KMS-11 (cell line): Measurements from ENCODE around the gene TOP3A.

Experiments used
- H2AFZ ChIP-seq: fragments of 200-600 bp; sonication (generic); 2 replicates; pipeline ENCODE4 v1.6.1; 2016; ENCODE audit warnings: antibody characterized with exemption, mixed run types, low read depth
- H3K27ac ChIP-seq: fragments of 200-600 bp; sonication (generic); 2 replicates; pipeline ENCODE4 v1.6.1; 2016; ENCODE audit warnings: mild to moderate bottlenecking, mixed run types
- H3K27me3 ChIP-seq: fragments of 200-600 bp; sonication (generic); 2 replicates; pipeline ENCODE4 v1.6.1; 2017; ENCODE audit warnings: mild to moderate bottlenecking, low read depth, mixed run types, moderate library complexity; ENCODE audit not compliant: insufficient read depth
- H3K36me3 ChIP-seq: fragments of 200-600 bp; sonication (generic); 2 replicates; pipeline ENCODE4 v1.6.1; 2017; ENCODE audit warnings: mild to moderate bottlenecking, mixed run types; ENCODE audit not compliant: insufficient read depth
- H3K4me1 ChIP-seq: fragments of 200-600 bp; sonication (generic); 2 replicates; pipeline ENCODE4 v1.6.1; 2016; ENCODE audit warnings: mild to moderate bottlenecking, low read depth, mixed run types; ENCODE audit not compliant: poor library complexity, severe bottlenecking
- H3K4me2 ChIP-seq: fragments of 200-600 bp; sonication (generic); 2 replicates; pipeline ENCODE4 v1.7.0; 2016; ENCODE audit warnings: mild to moderate bottlenecking, mixed run types
- H3K4me3 ChIP-seq: fragments of 200-600 bp; sonication (generic); IDR thresholded peaks from 2 replicates; pipeline ENCODE4 v1.6.1; 2017; ENCODE audit warnings: low read depth, low read length, mixed read lengths; ENCODE audit not compliant: insufficient read depth
- H3K79me2 ChIP-seq: fragments of 200-600 bp; sonication (generic); 2 replicates; pipeline ENCODE4 v1.6.1; 2016; ENCODE audit warnings: low read depth, mixed run types; ENCODE audit not compliant: insufficient read depth
- H3K9ac ChIP-seq: fragments of 200-600 bp; sonication (generic); 2 replicates; pipeline ENCODE4 v1.6.1; 2016; ENCODE audit warnings: mild to moderate bottlenecking, mixed run types
- H4K20me1 ChIP-seq: fragments of 200-600 bp; sonication (generic); 2 replicates; pipeline ENCODE4 v1.6.1; 2016; ENCODE audit warnings: mild to moderate bottlenecking, mixed run types; ENCODE audit not compliant: insufficient read depth
- CTCF ChIP-seq: fragments of 200-600 bp; sonication (generic); conservative IDR thresholded peaks from 2 replicates; pipeline ENCODE4 v1.6.1; 2017; ENCODE audit warnings: low read depth, mild to moderate bottlenecking, antibody characterized with exemption, low read length, moderate library complexity, mixed read lengths

TOP3A gene

GRCh38 chr17:18323007-18323406, 8.2 kb upstream of the TOP3A start:
- Histone ChIP-seq H3K79me2 (no peaks in the 10 kb centered on the region; the same call in 1 of the 2 replicates), H3K27ac (peak overlapping the region; percentile 59)

GRCh38 chr17:18322522-18322921, 7.7 kb upstream of the TOP3A start:
- Histone ChIP-seq H3K4me2 (peak overlapping the region; percentile 46; the same call in 1 of the 2 replicates), H2AFZ (no peak overlapping the region), H4K20me1 (no peaks in the 10 kb centered on the region), H3K4me3 (no peak overlapping the region), H3K27ac (peak overlapping the region; percentile 59), H3K36me3 (no peaks in the 10 kb centered on the region), H3K79me2 (no peaks in the 10 kb centered on the region; the same call in 1 of the 2 replicates), H3K27me3 (no peaks in the 10 kb centered on the region), H3K4me1 (peaks cover 93% of the 10 kb centered on the region), H3K9ac (no peak overlapping the region)
- no peak for TF ChIP-seq CTCF

More at GRCh38 chr17:18323007-18323406, 8.2 kb upstream of the TOP3A start:
- H3K4me2 ChIP-seq = peak overlapping the region; percentile 46
- peaks cover 93% of the 10 kb centered on the region for H3K4me1 ChIP-seq
- H3K9ac ChIP-seq = no peak overlapping the region
- no peaks in the 10 kb centered on the region for H3K36me3 ChIP-seq
- H3K4me3 ChIP-seq = no peak overlapping the region
- no peak overlapping the region for H2AFZ ChIP-seq
- H4K20me1 ChIP-seq = no peaks in the 10 kb centered on the region
- TF ChIP-seq CTCF = no peak; the same call in 1 of the 2 replicates
- H3K27me3 ChIP-seq = no peaks in the 10 kb centered on the region

GRCh38 chr17:18321309-18321708, 6.5 kb upstream of the TOP3A start:
- peaks cover 85% of the 10 kb centered on the region for H3K4me1 ChIP-seq
- no peak overlapping the region for H2AFZ ChIP-seq
- no peak overlapping the region for H3K4me3 ChIP-seq
- peak overlapping the region; percentile 46; the same call in 1 of the 2 replicates for H3K4me2 ChIP-seq
- H3K27me3 ChIP-seq = no peaks in the 10 kb centered on the region
- no peaks in the 10 kb centered on the region for H3K36me3 ChIP-seq
- H3K27ac ChIP-seq = peak overlapping the region; percentile 59
- peaks cover 7% of the 10 kb centered on the region; the same call in 1 of the 2 replicates for H3K79me2 ChIP-seq
- H3K9ac ChIP-seq = no peak overlapping the region
- TF ChIP-seq CTCF = no peak
- no peaks in the 10 kb centered on the region for H4K20me1 ChIP-seq

DNA sequence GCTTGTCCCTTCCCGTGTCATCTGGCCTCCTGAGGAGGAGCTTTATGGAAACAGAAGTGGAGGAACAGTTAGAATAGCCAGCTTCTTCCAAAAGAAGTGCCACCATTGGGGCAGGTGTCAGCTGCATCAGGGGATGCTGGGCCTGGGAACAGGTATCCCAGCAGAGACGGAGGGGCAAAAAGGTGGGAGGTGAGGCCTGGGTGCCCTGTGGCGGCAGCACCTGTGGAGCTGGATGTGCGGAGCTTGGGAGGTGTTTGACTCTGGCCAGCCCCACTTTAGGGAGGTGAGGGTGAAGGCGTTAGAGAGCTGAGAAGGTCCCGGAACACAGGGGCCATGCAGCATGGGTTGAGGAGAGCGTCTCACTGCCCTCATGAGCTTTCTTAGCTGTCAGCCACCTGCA, 5.5 kb upstream of the TOP3A start:
- Histone ChIP-seq H3K9ac (no peak overlapping the region), H3K4me2 (peak overlapping the region; percentile 36; the same call in 1 of the 2 replicates), H3K36me3 (no peaks in the 10 kb centered on the region)

More for the DNA sequence above, 5.5 kb upstream of the TOP3A start:
- no peaks in the 10 kb centered on the region for H4K20me1 ChIP-seq
- TF ChIP-seq CTCF = no peak
- H3K27ac ChIP-seq = no peak overlapping the region
- no peaks in the 10 kb centered on the region for H3K27me3 ChIP-seq
- peaks cover 15% of the 10 kb centered on the region; the same call in 1 of the 2 replicates for H3K79me2 ChIP-seq
- H2AFZ ChIP-seq = no peak overlapping the region
- no peak overlapping the region for H3K4me3 ChIP-seq
- H3K4me1 ChIP-seq = peaks cover 75% of the 10 kb centered on the region
